Neural progenitor cell (in vitro differentiated cells): ENCODE measurements around the gene CCL26. TPM values are rescaled to one million over a fixed set of nuclear protein-coding genes. Genes with fewer than 3 reads are reported as not detected.

ENCODE experiments used
- DNase-seq: peaks from one replicate; pipeline ENCODE4 v3.0.0-alpha.2; 2016; ENCODE audit warnings: low spot score
- H2AFZ ChIP-seq: fragments of 200-600 bp; sonication (generic); replicated peaks from 2 replicates; pipeline ENCODE4 v1.6.1; 2016; ENCODE audit warnings: antibody characterized with exemption
- H3F3A ChIP-seq: fragments of 200-600 bp; sonication (generic); 2 replicates; pipeline ENCODE4 v1.6.1; 2016; ENCODE audit warnings: antibody characterized with exemption, low read depth
- H3K27ac ChIP-seq: fragments of 200-600 bp; sonication (generic); 2 replicates; pipeline ENCODE4 v1.5.1; 2016; ENCODE audit warnings: mild to moderate bottlenecking
- H3K27me3 ChIP-seq: fragments of 200-600 bp; sonication (generic); 2 replicates; pipeline ENCODE4 v1.6.1; 2016; ENCODE audit warnings: mild to moderate bottlenecking, moderate library complexity
- H3K36me3 ChIP-seq: fragments of 200-600 bp; sonication (generic); 2 replicates; pipeline ENCODE4 v1.5.1; 2016
- H3K4me1 ChIP-seq: fragments of 200-600 bp; sonication (generic); 2 replicates; pipeline ENCODE4 v1.6.1; 2016; ENCODE audit warnings: mixed run types
- H3K4me2 ChIP-seq: fragments of 200-600 bp; sonication (generic); 2 replicates; pipeline ENCODE4 v1.6.1; 2016
- H3K4me3 ChIP-seq: fragments of 200-600 bp; sonication (generic); 2 replicates; pipeline ENCODE4 v1.5.1; 2016
- H3K79me2 ChIP-seq: fragments of 200-600 bp; sonication (generic); 2 replicates; pipeline ENCODE4 v1.6.1; 2016; ENCODE audit warnings: low read depth
- H3K9ac ChIP-seq: fragments of 200-600 bp; sonication (generic); 2 replicates; pipeline ENCODE4 v1.6.1; 2016
- H3K9me3 ChIP-seq: fragments of 200-600 bp; sonication (generic); 2 replicates; pipeline ENCODE4 v1.5.1; 2016; ENCODE audit warnings: low read depth
- H4K20me1 ChIP-seq: fragments of 200-600 bp; sonication (generic); 2 replicates; pipeline ENCODE4 v1.6.1; 2016; ENCODE audit warnings: low read depth
- H3K27ac Mint-ChIP-seq: 3 replicates; pipeline ENCODE4 v1.8.0; 2021; ENCODE audit warnings: mixed read lengths
- H3K27me3 Mint-ChIP-seq: 2 replicates; pipeline ENCODE4 v1.8.0; 2022; ENCODE audit warnings: low read depth, mild to moderate bottlenecking, inconsistent platforms, moderate library complexity, mixed read lengths; ENCODE audit not compliant: insufficient read depth
- H3K36me3 Mint-ChIP-seq: 3 replicates; pipeline ENCODE4 v1.8.0; 2021; ENCODE audit warnings: mixed read lengths
- H3K4me1 Mint-ChIP-seq: 3 replicates; pipeline ENCODE4 v1.8.0; 2021; ENCODE audit warnings: mixed read lengths
- H3K4me3 Mint-ChIP-seq: 3 replicates; pipeline ENCODE4 v1.8.0; 2021; ENCODE audit warnings: mild to moderate bottlenecking, moderate library complexity, mixed read lengths
- H3K9me3 Mint-ChIP-seq: 3 replicates; pipeline ENCODE4 v1.8.0; 2020; ENCODE audit warnings: mixed read lengths
- EZH2 ChIP-seq: fragments of 200-600 bp; sonication (generic); IDR thresholded peaks from 2 replicates; pipeline ENCODE4 v1.6.1; 2017; ENCODE audit warnings: antibody characterized with exemption, mild to moderate bottlenecking, moderate library complexity
- EZH2phosphoT487 ChIP-seq: fragments of 200-600 bp; sonication (generic); IDR thresholded peaks from 2 replicates; pipeline ENCODE4 v1.6.1; 2017; ENCODE audit warnings: antibody characterized with exemption
- total RNA-seq: library from RNA; depleted of rRNA; stranded (reverse); fragments of >200 nt; gene quantifications from 2 replicates; pipeline ENCODE4 v1.2.3, GENCODE V29; 2015; ENCODE audit warnings: low replicate concordance
- TF ChIP-seq, protein P1 (sequence below): fragments of 200-600 bp; sonication (generic); IDR thresholded peaks from 2 replicates; pipeline ENCODE4 v1.5.1; 2017; ENCODE audit warnings: antibody characterized with exemption, mild to moderate bottlenecking

CCL26 gene
- total RNA-seq, 1 donor from 2014 or later, result not detected

- no peaks in the 10 kb centered on the region for H3K9me3 ChIP-seq
- Mint-ChIP-seq H3K27ac (peak overlapping the region; percentile 39), H3K36me3 (no peaks in the 10 kb centered on the region), H3K4me1 (peaks cover 38% of the 10 kb centered on the region), H3K9me3 (no peaks in the 10 kb centered on the region), H3K27me3 (peaks cover 27% of the 10 kb centered on the region), H3K4me3 (peak overlapping the region; percentile 96)
- peaks cover 13% of the 10 kb centered on the region for H4K20me1 ChIP-seq
- H3K4me2 ChIP-seq, result peak overlapping the region; percentile 92
- peaks cover 30% of the 10 kb centered on the region for H3F3A ChIP-seq
- no peak for TF ChIP-seq EZH2
- no peak for TF ChIP-seq EZH2phosphoT487
- TF ChIP-seq, protein P1, sequence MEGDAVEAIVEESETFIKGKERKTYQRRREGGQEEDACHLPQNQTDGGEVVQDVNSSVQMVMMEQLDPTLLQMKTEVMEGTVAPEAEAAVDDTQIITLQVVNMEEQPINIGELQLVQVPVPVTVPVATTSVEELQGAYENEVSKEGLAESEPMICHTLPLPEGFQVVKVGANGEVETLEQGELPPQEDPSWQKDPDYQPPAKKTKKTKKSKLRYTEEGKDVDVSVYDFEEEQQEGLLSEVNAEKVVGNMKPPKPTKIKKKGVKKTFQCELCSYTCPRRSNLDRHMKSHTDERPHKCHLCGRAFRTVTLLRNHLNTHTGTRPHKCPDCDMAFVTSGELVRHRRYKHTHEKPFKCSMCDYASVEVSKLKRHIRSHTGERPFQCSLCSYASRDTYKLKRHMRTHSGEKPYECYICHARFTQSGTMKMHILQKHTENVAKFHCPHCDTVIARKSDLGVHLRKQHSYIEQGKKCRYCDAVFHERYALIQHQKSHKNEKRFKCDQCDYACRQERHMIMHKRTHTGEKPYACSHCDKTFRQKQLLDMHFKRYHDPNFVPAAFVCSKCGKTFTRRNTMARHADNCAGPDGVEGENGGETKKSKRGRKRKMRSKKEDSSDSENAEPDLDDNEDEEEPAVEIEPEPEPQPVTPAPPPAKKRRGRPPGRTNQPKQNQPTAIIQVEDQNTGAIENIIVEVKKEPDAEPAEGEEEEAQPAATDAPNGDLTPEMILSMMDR, result no peak
- H3K27ac ChIP-seq, result no peak overlapping the region
- H3K4me1 ChIP-seq, result peaks cover 3% of the 10 kb centered on the region
- no peaks in the 10 kb centered on the region for H3K36me3 ChIP-seq
- peak; percentile 68 for DNase-seq
- no peaks in the 10 kb centered on the region for H3K79me2 ChIP-seq
- peak overlapping the region; percentile 98 for H2AFZ ChIP-seq
- H3K9ac ChIP-seq, result peak overlapping the region; percentile 24
- H3K4me3 ChIP-seq, result peak overlapping the region; percentile 84
- peaks cover 20% of the 10 kb centered on the region for H3K27me3 ChIP-seq
Observed at GRCh38 chr7:75737856-75738603, 34.0 kb downstream of the CCL26 start.

- no peak overlapping the region for H3K27ac ChIP-seq
- no peaks in the 10 kb centered on the region for H3K36me3 Mint-ChIP-seq
- H3K27me3 ChIP-seq, result peaks cover 20% of the 10 kb centered on the region
- no peak for DNase-seq
- peaks cover 26% of the 10 kb centered on the region for H3K27me3 Mint-ChIP-seq
- H3K9me3 ChIP-seq, result no peaks in the 10 kb centered on the region
- peaks cover 34% of the 10 kb centered on the region for H3K4me1 Mint-ChIP-seq
- no peaks in the 10 kb centered on the region for H3K9me3 Mint-ChIP-seq
- no peak overlapping the region for H2AFZ ChIP-seq
- no peak overlapping the region for H3K27ac Mint-ChIP-seq
- H3K9ac ChIP-seq, result no peak overlapping the region
- H3K4me3 Mint-ChIP-seq, result peak overlapping the region; percentile 52
- H4K20me1 ChIP-seq, result peaks cover 13% of the 10 kb centered on the region
- H3F3A ChIP-seq, result peaks cover 22% of the 10 kb centered on the region
- no peak for TF ChIP-seq EZH2phosphoT487
- TF ChIP-seq, protein P1, result no peak
- TF ChIP-seq EZH2, result no peak
- H3K36me3 ChIP-seq, result no peaks in the 10 kb centered on the region
- H3K4me2 ChIP-seq, result no peak overlapping the region
- no peaks in the 10 kb centered on the region for H3K79me2 ChIP-seq
- H3K4me1 ChIP-seq, result peaks cover 3% of the 10 kb centered on the region
- no peak overlapping the region for H3K4me3 ChIP-seq
Observed at GRCh38 chr7:75735581-75736350, 36.2 kb downstream of the CCL26 start.

GRCh38 chr7:75734586-75735458, 37.2 kb downstream of the CCL26 start:
- no peak overlapping the region for H2AFZ ChIP-seq
- peaks cover 12% of the 10 kb centered on the region for H3F3A ChIP-seq
- H3K9me3 ChIP-seq, result no peaks in the 10 kb centered on the region
- Mint-ChIP-seq H3K27me3 (peaks cover 20% of the 10 kb centered on the region), H3K36me3 (no peaks in the 10 kb centered on the region), H3K27ac (no peak overlapping the region), H3K4me1 (peaks cover 29% of the 10 kb centered on the region), H3K9me3 (no peaks in the 10 kb centered on the region), H3K4me3 (no peak overlapping the region)
- H3K4me2 ChIP-seq, result no peak overlapping the region
- DNase-seq, result peak; percentile 43
- no peak overlapping the region for H3K27ac ChIP-seq
- H3K79me2 ChIP-seq, result no peaks in the 10 kb centered on the region
- peaks cover 20% of the 10 kb centered on the region for H3K27me3 ChIP-seq
- H3K9ac ChIP-seq, result no peak overlapping the region
- H3K4me3 ChIP-seq, result no peak overlapping the region
- peaks cover 3% of the 10 kb centered on the region for H3K4me1 ChIP-seq
- no peaks in the 10 kb centered on the region for H3K36me3 ChIP-seq
- TF ChIP-seq EZH2 (no peak), EZH2phosphoT487 (no peak)
- TF ChIP-seq, protein P1, result no peak
- peaks cover 13% of the 10 kb centered on the region for H4K20me1 ChIP-seq
